Daoy (cell line): ENCODE data around the gene LZTS3. TPM values are rescaled to one million over a fixed set of nuclear protein-coding genes. Genes with fewer than 3 reads are reported as not detected.

ENCODE experiments used
- total RNA-seq: library from RNA; depleted of rRNA; stranded (reverse); fragments of >200 nt; shearing (Covaris generic); gene quantifications from 2 replicates; pipeline ENCODE4 v1.2.3, GENCODE V29; 2014; rRNA removed

The LZTS3 gene
- total RNA-seq, 1 experiment from 2014 or later, result 1.1 TPM

Other genes with a start within 250 kb of the LZTS3 start
- gene GNRH2, start 129.9 kb downstream of the LZTS3 start, total RNA-seq, result not detected in 2 replicates
- 98.0 and 109 TPM in 2 replicates for gene MRPS26, start 127.5 kb downstream of the LZTS3 start, total RNA-seq
- not detected in 2 replicates for gene OXT, start 101.9 kb downstream of the LZTS3 start, total RNA-seq
- gene AVP, start 88.8 kb downstream of the LZTS3 start, total RNA-seq, result not detected in 2 replicates
- gene FASTKD5, start 13.7 kb downstream of the LZTS3 start, total RNA-seq, result 16.9 and 18.8 TPM in 2 replicates
- gene UBOX5, start 13.7 kb downstream of the LZTS3 start, total RNA-seq, result 2.0 and 3.0 TPM in 2 replicates
- gene DDRGK1, start 31.1 kb upstream of the LZTS3 start, total RNA-seq, result 35.7 and 57.9 TPM in 2 replicates
- 102 and 106 TPM in 2 replicates for gene ITPA, start 35.9 kb upstream of the LZTS3 start, total RNA-seq
- gene SLC4A11, start 65.6 kb upstream of the LZTS3 start, total RNA-seq, result 0.34 and 0.57 TPM in 2 replicates
- 2.5 and 3.5 TPM in 2 replicates for gene DNAAF9, start 234.1 kb upstream of the LZTS3 start, total RNA-seq